HepG2 (cell line): ENCODE data around the gene GADD45B. TPM values are rescaled to one million over a fixed set of nuclear protein-coding genes. Genes with fewer than 3 reads are reported as not detected.
A peak's percentile ranks its signal among the peaks of the same experiment; 100 is the strongest.

Experiments used
- ELF1 ChIP-seq: sonication (generic); formaldehyde crosslinking; IDR thresholded peaks from 2 replicates; pipeline ENCODE4 v1.4.0; 2020; ENCODE audit warnings: missing genetic modification reagents
- GPN1 ChIP-seq: sonication (generic); formaldehyde crosslinking; IDR thresholded peaks from 2 replicates; pipeline ENCODE4 v1.5.1; 2020; ENCODE audit warnings: missing genetic modification reagents, borderline replicate concordance
- KAT2B ChIP-seq: fragments of 150-350 bp; IDR thresholded peaks from 2 replicates; pipeline ENCODE4 v1.6.1; 2014; ENCODE audit warnings: low read depth, low read length, borderline replicate concordance
- MIER2 ChIP-seq: IDR thresholded peaks from 2 replicates; pipeline ENCODE4 v1.6.1; 2016; ENCODE audit warnings: missing biosample characterization, missing genetic modification reagents
- NR3C1 ChIP-seq: sonication (generic); formaldehyde crosslinking; IDR thresholded peaks from 2 replicates; pipeline ENCODE4 v1.4.0; 2020; ENCODE audit warnings: missing genetic modification reagents
- PATZ1 ChIP-seq: sonication (generic); formaldehyde crosslinking; IDR thresholded peaks from 2 replicates; pipeline ENCODE4 v1.4.0; 2020; ENCODE audit warnings: missing genetic modification reagents
- RARA ChIP-seq: IDR thresholded peaks from 2 replicates; pipeline ENCODE4 v1.6.1; 2016; ENCODE audit warnings: missing genetic modification reagents, missing compliant biosample characterization
- SRF ChIP-seq: IDR thresholded peaks from 2 replicates; pipeline ENCODE4 v1.6.1; 2011; ENCODE audit warnings: mild to moderate bottlenecking, low read depth, low read length, moderate library complexity
- SRSF9 ChIP-seq: fragments of 200-400 bp; formaldehyde crosslinking; IDR thresholded peaks from 2 replicates; pipeline ENCODE4 v1.6.1; 2018; ENCODE audit warnings: borderline replicate concordance, mild to moderate bottlenecking, low read depth, low read length; ENCODE audit not compliant: insufficient read depth, poor library complexity, severe bottlenecking
- TCF12 ChIP-seq, 2 experiments: fragments of 450-650 bp in 1 of 2; sonication (generic) in 1 of 2; formaldehyde crosslinking in 1 of 2; IDR thresholded peaks; 2 replicates each; pipeline versions ENCODE4 v1.6.1 to v1.8.0; 2017 to 2022; ENCODE audit warnings: antibody characterized with exemption in 1 of 2, mild to moderate bottlenecking in 1 of 2, missing genetic modification reagents in 1 of 2, moderate library complexity in 1 of 2
- TERF1 ChIP-seq: sonication (generic); formaldehyde crosslinking; IDR thresholded peaks from 2 replicates; pipeline ENCODE4 v1.8.0; 2022; ENCODE audit warnings: mild to moderate bottlenecking, missing genetic modification reagents, moderate library complexity
- ZFAT ChIP-seq: sonication (generic); formaldehyde crosslinking; conservative IDR thresholded peaks from 2 replicates; pipeline ENCODE4 v1.8.1; 2023; ENCODE audit warnings: missing genetic modification reagents, inconsistent platforms
- ZKSCAN5 ChIP-seq: sonication (generic); formaldehyde crosslinking; IDR thresholded peaks from 2 replicates; pipeline ENCODE4 v1.5.1; 2020; ENCODE audit warnings: mild to moderate bottlenecking, missing genetic modification reagents
- ZMYM3 ChIP-seq: sonication (generic); formaldehyde crosslinking; IDR thresholded peaks from 2 replicates; pipeline ENCODE4 v1.5.1; 2020; ENCODE audit warnings: mild to moderate bottlenecking, missing genetic modification reagents
- ZNF10 ChIP-seq: sonication (generic); formaldehyde crosslinking; IDR thresholded peaks from 2 replicates; pipeline ENCODE4 v1.4.0; 2020; ENCODE audit warnings: mild to moderate bottlenecking, low read depth, missing genetic modification reagents, borderline replicate concordance
- ZNF230 ChIP-seq: sonication (generic); formaldehyde crosslinking; IDR thresholded peaks from 2 replicates; pipeline ENCODE4 v1.4.0; 2020; ENCODE audit warnings: mild to moderate bottlenecking, missing genetic modification reagents
- ZNF232 ChIP-seq: sonication (generic); formaldehyde crosslinking; IDR thresholded peaks from 2 replicates; pipeline ENCODE4 v1.4.0; 2020; ENCODE audit warnings: missing genetic modification reagents, borderline replicate concordance
- ZNF235 ChIP-seq: sonication (generic); formaldehyde crosslinking; IDR thresholded peaks from 2 replicates; pipeline ENCODE4 v1.8.1; 2023; ENCODE audit warnings: mild to moderate bottlenecking, missing genetic modification reagents, borderline replicate concordance
- ZNF512 ChIP-seq: sonication (generic); formaldehyde crosslinking; IDR thresholded peaks from 2 replicates; pipeline ENCODE4 v1.4.0; 2020; ENCODE audit warnings: mild to moderate bottlenecking, missing genetic modification reagents
- ZNF513 ChIP-seq: sonication (generic); formaldehyde crosslinking; conservative IDR thresholded peaks from 2 replicates; pipeline ENCODE4 v1.5.0; 2020; ENCODE audit warnings: missing genetic modification reagents
- ZNF710 ChIP-seq: sonication (generic); formaldehyde crosslinking; IDR thresholded peaks from 2 replicates; pipeline ENCODE4 v1.5.0; 2020; ENCODE audit warnings: mild to moderate bottlenecking, missing genetic modification reagents, borderline replicate concordance
- polyA plus RNA-seq, 8 experiments: library from polyadenylated mRNA; depleted of rRNA in 3 of 8; stranded (reverse) in 7 of 8; unstranded in 1 of 8; fragments of >200 nt; fragmentation: Illumina TruSeq in 4 of 8; extraction: Trizol in 4 of 8; gene quantifications; 2 replicates each; pipeline versions ENCODE4 v1.2.1 to v1.2.3, GENCODE V29; 2011 to 2016; ENCODE audit warnings: low read depth in 4 of 8, missing spikeins in 1 of 8, mixed read lengths in 1 of 8; ENCODE audit not compliant: insufficient read depth in 1 of 8
- total RNA-seq, 5 experiments: library from RNA; depleted of rRNA; stranded (reverse); fragments of >200 nt; fragmentation: Illumina TruSeq; extraction: Trizol; gene quantifications; 2 replicates each; pipeline ENCODE4 v1.2.3, GENCODE V29; 2016; ENCODE audit warnings: low read depth in 1 of 5

Gene GADD45B
- total and polyA plus RNA-seq, 2 of the 13 experiments (the other 11 are each of a cell fraction or from before 2014, with no cell fraction given): 4.6 to 34.1 TPM

GRCh38 chr19:2475018-2475701 is 767 bp upstream of the GADD45B start (continued):
- no peak for TF ChIP-seq TERF1 (CRISPR knock-in tag)
- no peak for TF ChIP-seq SRF
- peak; percentile 99 for TF ChIP-seq ZMYM3 (CRISPR knock-in tag)
- TF ChIP-seq ZNF710 (CRISPR knock-in tag): no peak
- no peak for TF ChIP-seq MIER2 (CRISPR knock-in tag)
- TF ChIP-seq ZNF512 (CRISPR knock-in tag): no peak
- no peak for TF ChIP-seq ELF1 (CRISPR knock-in tag)
- no peak for TF ChIP-seq ZFAT (CRISPR knock-in tag)
- TF ChIP-seq RARA (CRISPR knock-in tag): 0 out of 2 replicates have a peak, but pooled peaks have one; percentile 3
- TF ChIP-seq ZNF235 (CRISPR knock-in tag): no peak
- TF ChIP-seq ZNF232 (CRISPR knock-in tag): no peak; the same call in 1 of the 2 replicates
- no peak for TF ChIP-seq ZNF10 (CRISPR knock-in tag)
- TF ChIP-seq KAT2B: no peak
- no peak for TF ChIP-seq GPN1 (CRISPR knock-in tag)
- TF ChIP-seq ZNF230 (CRISPR knock-in tag): peak; percentile 49; the same call in 1 of the 2 replicates
- no peak for TF ChIP-seq TCF12 (IDR thresholded peaks at IDR 0.05)
- TF ChIP-seq TCF12 (CRISPR knock-in tag; IDR thresholded peaks at IDR 0.05): no peak
- no peak for TF ChIP-seq ZNF513 (CRISPR knock-in tag)
- no peak for TF ChIP-seq NR3C1 (CRISPR knock-in tag)
- no peak for TF ChIP-seq SRSF9
- TF ChIP-seq ZKSCAN5 (CRISPR knock-in tag): no peak
- TF ChIP-seq PATZ1: no peak
